Endothelial cell of umbilical vein (primary cell): Measurements from ENCODE around the gene INO80B. TPM values are rescaled to one million over a fixed set of nuclear protein-coding genes. Genes with fewer than 3 reads are reported as not detected.

Experiments
- BruUV-seq: library from RNA; stranded (reverse); fragments of 400-500 nt; replicated peaks from 2 replicates; lab custom pipeline; 2021; lab: Mats Ljungman, UMichigan
- CTCF ChIA-PET: fragments of 300-600, 350-600 bp; sonication (Branson Sonifier 250); formaldehyde crosslinking; loops from one replicate; lab custom pipeline; 2021; ENCODE audit warnings: antibody characterized with exemption, inconsistent platforms; lab: Charles Lee
- POLR2A ChIA-PET: fragments of 300-600, 350-600 bp; sonication (Branson Sonifier 250); formaldehyde crosslinking; loops from one replicate; lab custom pipeline; 2021; ENCODE audit warnings: antibody characterized with exemption, inconsistent platforms; lab: Charles Lee
- DNase-seq: peaks from one replicate; pipeline ENCODE4 v3.0.0-alpha.2; 2011; ENCODE audit warnings: low read depth, low spot score
- FAIRE-seq: peaks from 2 replicates; lab custom pipeline; 2011; peaks lifted over from hg19 to GRCh38; lab: Jason Lieb, UNC
- H2AFZ ChIP-seq: 2 replicates; pipeline ENCODE4 v1.6.0; 2012; ENCODE audit warnings: low read depth, low read length, control low read depth, inconsistent platforms
- H3K27ac ChIP-seq: 2 replicates; pipeline ENCODE4 v1.5.1; 2011; ENCODE audit warnings: low read depth, mild to moderate bottlenecking, control low read depth, low read length, moderate library complexity; ENCODE audit not compliant: insufficient read depth
- H3K27me3 ChIP-seq, 2 experiments: 2 replicates each; pipeline versions ENCODE4 v1.6.0 to v1.6.1; 2011; ENCODE audit warnings: low read length in 2 of 2, mixed read lengths in 1 of 2; ENCODE audit not compliant: control insufficient read depth in 2 of 2, insufficient read depth in 2 of 2
- H3K36me3 ChIP-seq, 2 experiments: 2 replicates in 1 of 2; 3 replicates in 1 of 2; pipeline ENCODE4 v1.5.1; 2011; ENCODE audit warnings: low read length in 2 of 2, mild to moderate bottlenecking in 1 of 2, moderate library complexity in 1 of 2; ENCODE audit not compliant: control insufficient read depth in 2 of 2, insufficient read depth in 2 of 2; ENCODE audit errors: extremely low read depth in 1 of 2
- H3K4me1 ChIP-seq: 3 replicates; pipeline ENCODE4 v1.5.1; 2011; ENCODE audit warnings: mild to moderate bottlenecking, low read length; ENCODE audit not compliant: control insufficient read depth, insufficient read depth; ENCODE audit errors: extremely low read depth
- H3K4me2 ChIP-seq: 2 replicates; pipeline ENCODE4 v1.6.1; 2011; ENCODE audit warnings: low read length, control low read depth, mixed read lengths; ENCODE audit not compliant: insufficient read depth
- H3K4me3 ChIP-seq, 3 experiments: fragments of 200-600 bp in 1 of 3; sonication (generic), shearing (Covaris generic) in 1 of 3; replicated peaks in 1 of 3; 2 replicates each; pipeline ENCODE4 v1.5.1; 2011 to 2016; ENCODE audit warnings: control low read depth in 3 of 3, low read length in 3 of 3, mild to moderate bottlenecking in 2 of 3, inconsistent platforms in 1 of 3, low read depth in 1 of 3, moderate library complexity in 1 of 3; ENCODE audit not compliant: insufficient read depth in 1 of 3
- H3K79me2 ChIP-seq: 2 replicates; pipeline ENCODE4 v1.6.0; 2012; ENCODE audit warnings: low read length, inconsistent platforms; ENCODE audit not compliant: control insufficient read depth, insufficient read depth
- H3K9ac ChIP-seq: replicated peaks from 2 replicates; pipeline ENCODE3; 2011; ENCODE audit warnings: low read length, control low read depth; ENCODE audit not compliant: insufficient read depth; ENCODE audit errors: extremely low read depth
- H3K9me1 ChIP-seq: replicated peaks from 3 replicates; pipeline ENCODE4 v1.6.0; 2011; ENCODE audit warnings: mild to moderate bottlenecking, low read length; ENCODE audit not compliant: control insufficient read depth, insufficient read depth; ENCODE audit errors: extremely low read depth
- H3K9me3 ChIP-seq: replicated peaks from 2 replicates; pipeline ENCODE4 v1.5.1; 2012; ENCODE audit warnings: low read length, inconsistent platforms; ENCODE audit not compliant: control insufficient read depth, insufficient read depth
- H4K20me1 ChIP-seq: replicated peaks from 2 replicates; pipeline ENCODE3; 2011; ENCODE audit warnings: mild to moderate bottlenecking, low read length; ENCODE audit not compliant: control insufficient read depth, insufficient read depth; ENCODE audit errors: extremely low read depth
- EZH2 ChIP-seq: IDR thresholded peaks from 2 replicates; pipeline ENCODE4 v1.6.1; 2012; ENCODE audit warnings: borderline replicate concordance, low read depth, mild to moderate bottlenecking, moderate library complexity, low read length, inconsistent platforms; ENCODE audit not compliant: severe bottlenecking
- JUN ChIP-seq: IDR thresholded peaks from 2 replicates; pipeline ENCODE4 v1.6.1; 2011; ENCODE audit warnings: borderline replicate concordance, low read depth; ENCODE audit not compliant: insufficient read length, insufficient read depth
- MYC ChIP-seq: IDR thresholded peaks from one replicate; pipeline ENCODE4 v1.6.1; 2011; ENCODE audit warnings: mild to moderate bottlenecking, low read depth, low read length
- POLR2A ChIP-seq: IDR thresholded peaks from 2 replicates; pipeline ENCODE4 v1.6.1; 2012; ENCODE audit warnings: low read depth, mild to moderate bottlenecking, control low read depth, low read length
- POLR2AphosphoS5 ChIP-seq: IDR thresholded peaks from 2 replicates; pipeline ENCODE4 v1.6.1; 2012; ENCODE audit warnings: low read depth, mild to moderate bottlenecking, control low read depth, low read length, moderate library complexity; ENCODE audit not compliant: insufficient read depth
- dilution Hi-C: fragments of 300-500 bp; cut with MboI; formaldehyde crosslinking; loops from one replicate; pipeline ENCODE4 v1.15.0; 2019; ENCODE audit warnings: low sequenced_read_pairs; ENCODE audit not compliant: extremely low pct_ligation_motif_present
- intact Hi-C: fragments of 100-400 bp; cut with micrococcal nuclease; formaldehyde crosslinking; loops from one replicate; pipeline ENCODE4 v1.10.0; 2022
- polyA plus RNA-seq, 4 experiments: library from polyadenylated mRNA; depleted of rRNA in 3 of 4; stranded (reverse) in 3 of 4; unstranded in 1 of 4; fragments of >200 nt; gene quantifications; 2 replicates each; pipeline versions ENCODE4 v1.2.1 to v1.2.3, GENCODE V29; 2011 to 2012; ENCODE audit warnings: missing spikeins in 1 of 4
- total RNA-seq: library from RNA; stranded (reverse); gene quantifications from 2 replicates; pipeline ENCODE4 v1.2.3, GENCODE V29; 2021
- TF ChIP-seq, protein P1 (sequence below), 2 donors: IDR thresholded peaks; 1 replicate in 1 of 2; 2 replicates in 1 of 2; pipeline ENCODE4 v1.5.1; 2011; ENCODE audit warnings: low read length in 2 of 2, mild to moderate bottlenecking in 2 of 2, moderate library complexity in 2 of 2, control low read depth in 1 of 2, inconsistent platforms in 1 of 2, low read depth in 1 of 2; ENCODE audit not compliant: insufficient read depth in 1 of 2; ENCODE audit errors: extremely low read depth in 1 of 2
- TF ChIP-seq, protein P2 (sequence below): IDR thresholded peaks from 2 replicates; pipeline ENCODE4 v1.6.1; 2011; ENCODE audit not compliant: insufficient read depth, insufficient read length

The INO80B gene
- total and polyA plus RNA-seq, 2 donors (not counting 3 experiments of a cell fraction or from before 2014, with no cell fraction given), result 15.1 to 24.2 TPM

DNA sequence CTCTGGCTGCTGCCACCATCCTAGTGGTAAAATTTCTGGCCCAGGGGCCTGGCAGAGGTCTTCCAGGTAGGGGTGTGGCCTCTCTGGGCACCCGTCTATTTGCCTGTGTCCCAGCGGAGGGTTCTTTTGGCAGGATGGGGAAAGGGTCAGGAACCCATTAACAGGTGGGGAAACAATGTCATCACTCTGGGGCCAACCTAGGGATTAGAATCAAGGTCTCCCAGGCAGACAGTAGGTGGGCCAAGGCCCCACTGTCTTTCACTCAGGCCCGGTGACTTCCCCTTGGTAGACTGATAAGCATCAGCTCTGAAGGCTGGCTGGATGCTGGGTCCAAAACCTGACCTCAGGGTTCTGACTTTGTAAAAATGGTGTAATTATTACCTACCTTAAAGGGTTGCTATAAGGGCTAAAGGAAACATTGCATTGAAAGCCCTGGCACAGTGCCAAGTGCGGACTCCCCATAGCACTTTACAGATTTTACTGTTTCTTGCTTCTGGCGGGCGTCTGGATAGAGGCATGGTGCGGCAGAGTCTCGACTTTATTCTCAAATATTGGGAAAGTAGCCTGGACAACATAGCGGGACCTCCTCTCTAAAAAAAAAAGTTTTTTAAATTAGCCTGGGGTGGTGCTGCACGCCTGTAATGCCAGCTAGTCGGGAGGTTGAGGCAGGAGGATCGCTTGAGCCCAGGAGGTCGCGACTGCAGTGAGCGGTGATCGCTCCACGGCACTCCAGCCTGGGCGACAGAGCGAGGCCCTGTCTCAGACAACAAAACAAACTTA is 42.3 kb downstream of the INO80B start:
- H3K79me2 ChIP-seq, result no peaks in the 10 kb centered on the region
- no peak overlapping the region for H3K4me3 ChIP-seq
- dilution Hi-C loops (no loop called here), intact Hi-C loops (loop anchor here (5.0 kb wide), 1 partner anchor 35 kb away; no protein-coding TSS in a partner anchor)
- no peak for DNase-seq
- CTCF ChIA-PET, result interaction anchor here (1.4 to 2.6 kb wide), 2 partner anchors 8 to 14 kb away, joined by 3 to 6 read pairs; partner anchors contain the start of genes CCDC142 and TTC31
- H3K9me1 ChIP-seq, result no peaks in the 10 kb centered on the region
- TF ChIP-seq EZH2, result no peak
- TF ChIP-seq, protein P1, sequence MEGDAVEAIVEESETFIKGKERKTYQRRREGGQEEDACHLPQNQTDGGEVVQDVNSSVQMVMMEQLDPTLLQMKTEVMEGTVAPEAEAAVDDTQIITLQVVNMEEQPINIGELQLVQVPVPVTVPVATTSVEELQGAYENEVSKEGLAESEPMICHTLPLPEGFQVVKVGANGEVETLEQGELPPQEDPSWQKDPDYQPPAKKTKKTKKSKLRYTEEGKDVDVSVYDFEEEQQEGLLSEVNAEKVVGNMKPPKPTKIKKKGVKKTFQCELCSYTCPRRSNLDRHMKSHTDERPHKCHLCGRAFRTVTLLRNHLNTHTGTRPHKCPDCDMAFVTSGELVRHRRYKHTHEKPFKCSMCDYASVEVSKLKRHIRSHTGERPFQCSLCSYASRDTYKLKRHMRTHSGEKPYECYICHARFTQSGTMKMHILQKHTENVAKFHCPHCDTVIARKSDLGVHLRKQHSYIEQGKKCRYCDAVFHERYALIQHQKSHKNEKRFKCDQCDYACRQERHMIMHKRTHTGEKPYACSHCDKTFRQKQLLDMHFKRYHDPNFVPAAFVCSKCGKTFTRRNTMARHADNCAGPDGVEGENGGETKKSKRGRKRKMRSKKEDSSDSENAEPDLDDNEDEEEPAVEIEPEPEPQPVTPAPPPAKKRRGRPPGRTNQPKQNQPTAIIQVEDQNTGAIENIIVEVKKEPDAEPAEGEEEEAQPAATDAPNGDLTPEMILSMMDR (IDR thresholded peaks at IDR 0.05; ENCODE audit: extremely low read depth in 1 of 2, insufficient read depth in 1 of 2, low read depth in 1 of 2, low read length in 2 of 2), result no peak
- TF ChIP-seq, protein P2, sequence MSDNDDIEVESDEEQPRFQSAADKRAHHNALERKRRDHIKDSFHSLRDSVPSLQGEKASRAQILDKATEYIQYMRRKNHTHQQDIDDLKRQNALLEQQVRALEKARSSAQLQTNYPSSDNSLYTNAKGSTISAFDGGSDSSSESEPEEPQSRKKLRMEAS, result no peak
- TF ChIP-seq POLR2A, result no peak
- TF ChIP-seq MYC, result no peak
- no peak for TF ChIP-seq POLR2AphosphoS5
- no peak for TF ChIP-seq JUN
- peaks cover 23% of the 10 kb centered on the region for H3K4me1 ChIP-seq
- FAIRE-seq, result no peak
- peaks cover 23 to 40% of the 10 kb centered on the region in 2 experiments for H3K27me3 ChIP-seq
- H3K27ac ChIP-seq, result no peak overlapping the region
- peaks cover 3 to 4% of the 10 kb centered on the region in 2 experiments for H3K36me3 ChIP-seq
- H2AFZ ChIP-seq, result no peak overlapping the region
- no peak overlapping the region for H3K9ac ChIP-seq
- no peak overlapping the region for H3K4me2 ChIP-seq
- no peaks in the 10 kb centered on the region for H4K20me1 ChIP-seq
- POLR2A ChIA-PET, result no interaction called here
- H3K9me3 ChIP-seq, result no peaks in the 10 kb centered on the region
- BruUV-seq, result no TSS peak
